ENCODE measurements around the gene RFC1. TPM values are rescaled to one million over a fixed set of nuclear protein-coding genes. Genes with fewer than 3 reads are reported as not detected.

RFC1 gene
- total RNA-seq, 1 experiment from 2014 or later, result 56.8 TPM

DNA sequence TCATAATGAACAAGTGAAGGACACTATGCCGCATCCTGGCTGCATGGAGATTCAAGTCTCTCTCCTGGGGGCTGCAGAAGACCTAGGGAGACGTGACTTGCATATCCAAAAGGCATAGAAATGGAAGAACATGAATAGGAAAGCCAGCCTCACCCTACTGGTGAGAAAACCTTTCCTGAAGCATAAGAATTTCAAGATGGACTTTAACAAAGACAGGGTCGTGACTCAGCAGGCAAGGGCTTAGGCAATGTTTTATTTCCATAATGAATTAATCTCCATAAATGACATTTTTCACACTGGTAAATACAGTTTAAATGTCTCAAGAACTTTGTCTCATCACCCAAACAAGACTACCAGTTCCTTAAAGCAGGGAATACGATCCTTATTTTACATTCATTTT lies 78.9 kb downstream of the RFC1 start:
- H3K36me3 Mint-ChIP-seq (ENCODE audit: insufficient read depth in 1 of 3, low read depth in 3 of 3), result peaks cover 24 to 62% (median 54%) of the 10 kb centered on the region in 3 experiments
- H3K9me3 ChIP-seq (ENCODE audit: control insufficient read depth, low read depth, low read length), result no peaks in the 10 kb centered on the region
- no peak overlapping the region for H3K9ac ChIP-seq (ENCODE audit: extremely low read depth, insufficient read length, low read length)

More for the DNA sequence above, 78.9 kb downstream of the RFC1 start:
- WGBS (ENCODE audit: extremely low coverage, insufficient read length, low lambda C conversion rate), result no CpG with 5 or more reads among the region's 4 CpGs
- Mint-ChIP-seq H3K4me1 (peaks cover 5 to 10% of the 10 kb centered on the region in 2 experiments), H3K9me3 (no peaks in the 10 kb centered on the region), H3K27ac (peak overlapping the region in 2 of 3 experiments; percentile 59 to 81; a peak in 2 of 7 replicates), H3K27me3 (ENCODE audit: low read depth) (no peaks in the 10 kb centered on the region), H3K4me3 (no peak overlapping the region)
- Histone ChIP-seq H3T11ph (ENCODE audit: low read length) (no peak overlapping the region), H3K18ac (ENCODE audit: insufficient read length, low read depth, low read length) (no peak overlapping the region), H2AK5ac (ENCODE audit: insufficient read length, low read length) (no peak overlapping the region), H4K91ac (ENCODE audit: insufficient read length, low read depth, low read length) (no peak overlapping the region), H4K8ac (replicated peaks; ENCODE audit: insufficient read length, low read depth, low read length) (no peak overlapping the region), H3K4me2 (ENCODE audit: insufficient read depth, insufficient read length, low read length) (no peak overlapping the region), H4K5ac (ENCODE audit: insufficient read length, low read depth, low read length) (no peak overlapping the region), H3K4ac (ENCODE audit: low read depth, low read length) (no peak overlapping the region), H2BK15ac (ENCODE audit: low read depth, low read length) (no peak overlapping the region), H3K23me2 (ENCODE audit: insufficient read length, low read depth, low read length, poor library complexity, severe bottlenecking) (no peaks in the 10 kb centered on the region), H3K27ac (ENCODE audit: insufficient read length, low read depth, low read length) (no peak overlapping the region), H2BK120ac (ENCODE audit: low read depth, low read length, poor library complexity, severe bottlenecking) (no peak overlapping the region), H2BK5ac (ENCODE audit: insufficient read length, low read length) (no peak overlapping the region), H3K79me2 (ENCODE audit: insufficient read depth, low read length) (no peaks in the 10 kb centered on the region), H4K20me1 (ENCODE audit: control insufficient read depth, insufficient read depth, insufficient read length) (no peaks in the 10 kb centered on the region), H2BK20ac (ENCODE audit: low read depth, low read length, poor library complexity, severe bottlenecking) (no peak overlapping the region), H3K27me3 (ENCODE audit: insufficient read depth, low read length) (no peaks in the 10 kb centered on the region), H2AFZ (ENCODE audit: low read length) (no peak overlapping the region), H3K23ac (ENCODE audit: insufficient read length, low read depth, low read length) (no peak overlapping the region), H3K14ac (ENCODE audit: insufficient read depth, low read length) (no peak overlapping the region), H3K56ac (ENCODE audit: insufficient read length, low read depth, low read length) (no peak overlapping the region), H3K79me1 (ENCODE audit: insufficient read depth, low read depth, low read length, poor library complexity, severe bottlenecking) (no peaks in the 10 kb centered on the region), H3K4me1 (ENCODE audit: insufficient read depth, low read length) (0 out of 2 replicates have a peak, but pooled peaks cover 2% of the 10 kb centered on the region), H2BK12ac (ENCODE audit: insufficient read length, low read depth, low read length) (no peak overlapping the region)
- TF ChIP-seq, protein P1, sequence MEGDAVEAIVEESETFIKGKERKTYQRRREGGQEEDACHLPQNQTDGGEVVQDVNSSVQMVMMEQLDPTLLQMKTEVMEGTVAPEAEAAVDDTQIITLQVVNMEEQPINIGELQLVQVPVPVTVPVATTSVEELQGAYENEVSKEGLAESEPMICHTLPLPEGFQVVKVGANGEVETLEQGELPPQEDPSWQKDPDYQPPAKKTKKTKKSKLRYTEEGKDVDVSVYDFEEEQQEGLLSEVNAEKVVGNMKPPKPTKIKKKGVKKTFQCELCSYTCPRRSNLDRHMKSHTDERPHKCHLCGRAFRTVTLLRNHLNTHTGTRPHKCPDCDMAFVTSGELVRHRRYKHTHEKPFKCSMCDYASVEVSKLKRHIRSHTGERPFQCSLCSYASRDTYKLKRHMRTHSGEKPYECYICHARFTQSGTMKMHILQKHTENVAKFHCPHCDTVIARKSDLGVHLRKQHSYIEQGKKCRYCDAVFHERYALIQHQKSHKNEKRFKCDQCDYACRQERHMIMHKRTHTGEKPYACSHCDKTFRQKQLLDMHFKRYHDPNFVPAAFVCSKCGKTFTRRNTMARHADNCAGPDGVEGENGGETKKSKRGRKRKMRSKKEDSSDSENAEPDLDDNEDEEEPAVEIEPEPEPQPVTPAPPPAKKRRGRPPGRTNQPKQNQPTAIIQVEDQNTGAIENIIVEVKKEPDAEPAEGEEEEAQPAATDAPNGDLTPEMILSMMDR (conservative IDR thresholded peaks at IDR 0.05), result no peak
- DNase-seq, result no peak
